HG03045 (cell line): ENCODE results near the gene ZNF606.

ENCODE experiments used
- ATAC-seq: cut with Tn5 transposase; IDR thresholded peaks from one replicate; pipeline ENCODE4 v1.9.1; 2021; ENCODE audit warnings: mild to moderate bottlenecking, moderate library complexity; ENCODE audit not compliant: unreplicated experiment

The ZNF606 gene

DNA sequence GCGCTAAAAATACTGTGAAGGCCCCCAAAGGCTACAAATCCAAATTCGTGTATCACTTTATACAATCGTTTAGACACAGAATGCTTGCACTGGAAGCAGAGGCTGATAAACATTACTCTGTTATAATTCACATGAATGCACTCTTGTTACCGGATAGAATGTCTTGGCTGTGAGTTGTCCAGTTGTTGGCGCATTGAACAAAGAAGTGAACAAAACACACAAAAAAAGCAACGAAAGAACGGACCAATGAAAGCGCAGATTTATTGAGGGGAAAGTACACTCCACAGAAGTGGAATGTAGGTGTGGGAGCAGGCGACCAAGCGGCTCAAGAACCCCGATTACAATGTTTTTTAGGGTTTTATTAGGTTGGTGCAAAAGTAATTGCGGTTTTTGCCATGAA, 66.9 kb downstream of the ZNF606 start:
- ATAC-seq, result no peak

- ATAC-seq, result no peak
Measured at GRCh38 chr19:57934820-57935665, 67.6 kb downstream of the ZNF606 start, which contains the start of gene ZNF418. TSS of gene ZNF418 (minus strand) at chr19:57935402. CDS start at chr19:57933822, 1,580 bp downstream.

GRCh38 chr19:57927587-57927986, 75.0 kb downstream of the ZNF606 start:
- no peak for ATAC-seq
